Erythroblast (primary cell): ENCODE measurements around the gene ATP13A5.

Experiments
- GATA1 ChIP-seq: IDR thresholded peaks from 2 replicates; pipeline ENCODE4 v1.6.1; 2011; ENCODE audit warnings: low read depth, mild to moderate bottlenecking, control low read depth, low read length, moderate library complexity
- POLR2A ChIP-seq: IDR thresholded peaks from 2 replicates; pipeline ENCODE4 v1.6.1; 2011; ENCODE audit warnings: mild to moderate bottlenecking, low read length

- TF ChIP-seq POLR2A = no peak
- no peak for TF ChIP-seq GATA1
Observed at GRCh38 chr3:193314161-193314560, 64.4 kb downstream of the ATP13A5 start.
